ENCODE data around the gene CD96. TPM values are rescaled to one million over a fixed set of nuclear protein-coding genes. Genes with fewer than 3 reads are reported as not detected.

The CD96 gene
- total and polyA plus RNA-seq, 9 donors = 0.13 to 3.0 (median 0.72) TPM

GRCh38 chr3:111571282-111571681, 29.3 kb downstream of the CD96 start:
- Histone ChIP-seq H3K9me3 (no peaks in the 10 kb centered on the region), H3K4me1 (ENCODE audit: insufficient read depth) (no peaks in the 10 kb centered on the region), H3K36me3 (no peaks in the 10 kb centered on the region), H3K4me3 (no peak overlapping the region), H3K27ac (no peak overlapping the region), H3K27me3 (no peaks in the 10 kb centered on the region)
- DNase-seq = no peak
- 88 to 93% (median 93%) methylated on average over 1 of the region's 1 CpG for WGBS, 3 donors
- TF ChIP-seq CTCF (IDR thresholded peaks at IDR 0.05) (no peak), POLR2A (IDR thresholded peaks at IDR 0.05) (no peak), EP300 (IDR thresholded peaks at IDR 0.05) (no peak)
- intact Hi-C loops (cut with DNase I) = no loop called here

GRCh38 chr3:111571907-111572460, 30.0 kb downstream of the CD96 start:
- no peaks in the 10 kb centered on the region for H3K9me3 ChIP-seq
- no peak overlapping the region for H3K4me3 ChIP-seq
- DNase-seq = no peak
- H3K27me3 ChIP-seq = no peaks in the 10 kb centered on the region
- no peaks in the 10 kb centered on the region for H3K36me3 ChIP-seq
- TF ChIP-seq CTCF (IDR thresholded peaks at IDR 0.05) (no peak), EP300 (IDR thresholded peaks at IDR 0.05) (no peak), POLR2A (IDR thresholded peaks at IDR 0.05) (no peak)
- WGBS, 3 donors = 93 to 97% (median 95%) methylated on average over 6 of the region's 6 CpGs
- H3K4me1 ChIP-seq (ENCODE audit: insufficient read depth) = no peaks in the 10 kb centered on the region
- H3K27ac ChIP-seq = no peak overlapping the region
- intact Hi-C loops (cut with DNase I) = no loop called here

GRCh38 chr3:111577113-111577512, 35.1 kb downstream of the CD96 start:
- DNase-seq = no peak
- intact Hi-C loops (cut with DNase I) = no loop called here

GRCh38 chr3:111577798-111578685, 36.0 kb downstream of the CD96 start:
- Histone ChIP-seq H3K4me3 (no peak overlapping the region), H3K27me3 (no peaks in the 10 kb centered on the region), H3K4me1 (ENCODE audit: insufficient read depth) (no peaks in the 10 kb centered on the region), H3K27ac (no peak overlapping the region), H3K9me3 (no peaks in the 10 kb centered on the region), H3K36me3 (no peaks in the 10 kb centered on the region)
- TF ChIP-seq CTCF (IDR thresholded peaks at IDR 0.05) (no peak), EP300 (IDR thresholded peaks at IDR 0.05) (no peak), POLR2A (IDR thresholded peaks at IDR 0.05) (no peak)
- intact Hi-C loops (cut with DNase I) = no loop called here
- WGBS, 3 donors = 90 to 93% (median 91%) methylated on average over 4 of the region's 4 CpGs
- DNase-seq = no peak

More at GRCh38 chr3:111577113-111577512, 35.1 kb downstream of the CD96 start:
- Histone ChIP-seq H3K27me3 (no peaks in the 10 kb centered on the region), H3K4me1 (ENCODE audit: insufficient read depth) (no peaks in the 10 kb centered on the region), H3K27ac (no peak overlapping the region), H3K36me3 (no peaks in the 10 kb centered on the region), H3K4me3 (no peak overlapping the region), H3K9me3 (no peaks in the 10 kb centered on the region)
- no peak for TF ChIP-seq POLR2A (IDR thresholded peaks at IDR 0.05)
- no peak for TF ChIP-seq CTCF (IDR thresholded peaks at IDR 0.05)
- no peak for TF ChIP-seq EP300 (IDR thresholded peaks at IDR 0.05)
- 57 to 67% (median 63%) methylated on average over 1 of the region's 1 CpG for WGBS, 3 donors

Data from ovary (tissue), 9 donors.